Measurements from ENCODE around the gene NEURL4.
A peak's percentile ranks its signal among the peaks of the same experiment; 100 is the strongest.

NEURL4 gene

GRCh38 chr17:7356072-7356549 lies 27.0 kb upstream of the NEURL4 start:
- in situ Hi-C loops (cut with HindIII; ENCODE audit: low pct_ligation_motif_present, low sequenced_read_pairs): no loop called here
- H3K27ac ChIP-seq: no peak overlapping the region
- peak; percentile 38 for DNase-seq

GRCh38 chr17:7355573-7355972 lies 26.4 kb upstream of the NEURL4 start:
- no peaks in the 10 kb centered on the region for H3K36me3 ChIP-seq (replicated peaks)
- no peaks in the 10 kb centered on the region for H3K27me3 ChIP-seq (replicated peaks)
- H3K4me3 ChIP-seq (ENCODE audit: low read depth, low read length): no peak overlapping the region
- no peak overlapping the region for H3K27ac ChIP-seq
- TF ChIP-seq, protein P1, sequence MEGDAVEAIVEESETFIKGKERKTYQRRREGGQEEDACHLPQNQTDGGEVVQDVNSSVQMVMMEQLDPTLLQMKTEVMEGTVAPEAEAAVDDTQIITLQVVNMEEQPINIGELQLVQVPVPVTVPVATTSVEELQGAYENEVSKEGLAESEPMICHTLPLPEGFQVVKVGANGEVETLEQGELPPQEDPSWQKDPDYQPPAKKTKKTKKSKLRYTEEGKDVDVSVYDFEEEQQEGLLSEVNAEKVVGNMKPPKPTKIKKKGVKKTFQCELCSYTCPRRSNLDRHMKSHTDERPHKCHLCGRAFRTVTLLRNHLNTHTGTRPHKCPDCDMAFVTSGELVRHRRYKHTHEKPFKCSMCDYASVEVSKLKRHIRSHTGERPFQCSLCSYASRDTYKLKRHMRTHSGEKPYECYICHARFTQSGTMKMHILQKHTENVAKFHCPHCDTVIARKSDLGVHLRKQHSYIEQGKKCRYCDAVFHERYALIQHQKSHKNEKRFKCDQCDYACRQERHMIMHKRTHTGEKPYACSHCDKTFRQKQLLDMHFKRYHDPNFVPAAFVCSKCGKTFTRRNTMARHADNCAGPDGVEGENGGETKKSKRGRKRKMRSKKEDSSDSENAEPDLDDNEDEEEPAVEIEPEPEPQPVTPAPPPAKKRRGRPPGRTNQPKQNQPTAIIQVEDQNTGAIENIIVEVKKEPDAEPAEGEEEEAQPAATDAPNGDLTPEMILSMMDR (IDR thresholded peaks at IDR 0.05; ENCODE audit: low read depth, low read length, missing control alignments): no peak
- in situ Hi-C loops (cut with HindIII; ENCODE audit: low pct_ligation_motif_present, low sequenced_read_pairs): no loop called here
- DNase-seq: no peak

More at GRCh38 chr17:7356072-7356549, 27.0 kb upstream of the NEURL4 start:
- no peaks in the 10 kb centered on the region for H3K27me3 ChIP-seq (replicated peaks)
- H3K36me3 ChIP-seq (replicated peaks): no peaks in the 10 kb centered on the region
- TF ChIP-seq, protein P1 (IDR thresholded peaks at IDR 0.05; ENCODE audit: low read depth, low read length, missing control alignments): peak; percentile 96
- H3K4me3 ChIP-seq (ENCODE audit: low read depth, low read length): no peak overlapping the region

DNA sequence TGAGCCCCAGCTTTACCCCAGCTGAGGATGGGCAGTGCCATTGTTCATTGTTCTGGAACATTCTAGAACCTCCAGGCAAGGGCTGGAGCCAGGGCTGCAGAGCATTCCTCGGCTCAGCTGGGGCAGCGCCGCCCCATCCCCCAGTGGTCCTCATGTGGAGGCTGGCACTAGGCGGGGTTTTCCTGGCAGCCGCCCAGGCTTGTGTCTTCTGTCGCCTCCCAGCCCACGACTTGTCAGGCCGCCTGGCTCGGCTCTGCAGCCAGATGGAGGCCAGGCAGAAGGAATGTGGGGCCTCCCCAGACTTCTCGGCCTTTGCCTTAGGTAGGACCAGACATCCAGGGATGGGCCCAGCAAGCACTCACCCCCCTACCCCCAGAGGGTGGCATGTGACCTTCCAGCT lies 25.9 kb upstream of the NEURL4 start, which contains the start of gene TMEM95:
Gene TMEM95, plus strand, starts transcription at position 104 of the 400 bp plus-strand sequence. Its CDS starts 49 bp downstream, at position 153.
- in situ Hi-C loops (cut with HindIII; ENCODE audit: low pct_ligation_motif_present, low sequenced_read_pairs): no loop called here
- no peaks in the 10 kb centered on the region for H3K27me3 ChIP-seq (replicated peaks)
- no peak within 1 kb of the TSS for H3K4me3 ChIP-seq (ENCODE audit: low read depth, low read length)
- no peak within 1 kb of the TSS for H3K27ac ChIP-seq
- no peak for DNase-seq
- no peaks in the 10 kb centered on the region for H3K36me3 ChIP-seq (replicated peaks)
- TF ChIP-seq, protein P1 (IDR thresholded peaks at IDR 0.05; ENCODE audit: low read depth, low read length, missing control alignments): no peak

- DNase-seq: peak; percentile 55
- in situ Hi-C loops (cut with HindIII; ENCODE audit: low pct_ligation_motif_present, low sequenced_read_pairs): no loop called here
- H3K27ac ChIP-seq: no peak overlapping the region
- H3K36me3 ChIP-seq (replicated peaks): no peaks in the 10 kb centered on the region
- H3K27me3 ChIP-seq (replicated peaks): no peaks in the 10 kb centered on the region
- no peak overlapping the region for H3K4me3 ChIP-seq (ENCODE audit: low read depth, low read length)
- TF ChIP-seq, protein P1 (IDR thresholded peaks at IDR 0.05; ENCODE audit: low read depth, low read length, missing control alignments): no peak
These were observed 25.2 kb upstream of the NEURL4 start for GRCh38 chr17:7354262-7354843.

DNA sequence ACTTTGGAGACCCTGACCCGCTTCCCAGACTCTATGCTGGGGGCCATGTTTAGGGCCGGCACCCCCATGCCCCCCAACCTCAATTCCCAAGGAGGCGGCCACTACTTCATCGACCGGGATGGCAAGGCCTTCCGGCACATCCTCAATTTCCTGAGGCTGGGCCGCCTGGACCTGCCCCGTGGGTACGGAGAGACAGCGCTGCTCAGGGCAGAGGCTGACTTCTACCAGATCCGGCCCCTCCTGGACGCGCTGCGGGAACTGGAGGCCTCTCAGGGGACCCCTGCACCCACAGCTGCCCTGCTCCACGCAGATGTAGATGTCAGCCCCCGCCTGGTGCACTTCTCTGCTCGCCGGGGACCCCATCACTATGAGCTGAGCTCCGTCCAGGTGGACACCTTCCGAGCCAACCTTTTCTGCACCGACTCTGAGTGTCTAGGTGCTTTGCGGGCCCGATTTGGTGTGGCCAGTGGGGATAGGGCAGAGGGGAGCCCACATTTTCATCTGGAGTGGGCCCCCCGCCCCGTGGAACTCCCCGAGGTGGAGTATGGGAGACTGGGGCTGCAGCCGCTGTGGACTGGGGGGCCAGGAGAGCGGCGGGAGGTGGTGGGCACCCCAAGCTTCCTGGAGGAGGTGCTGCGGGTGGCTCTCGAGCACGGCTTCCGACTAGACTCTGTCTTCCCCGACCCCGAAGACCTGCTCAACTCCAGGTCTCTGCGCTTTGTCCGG lies 23.9 kb upstream of the NEURL4 start:
- DNase-seq: no peak
- Histone ChIP-seq H3K36me3 (replicated peaks) (no peaks in the 10 kb centered on the region), H3K27ac (no peak overlapping the region), H3K27me3 (replicated peaks) (no peaks in the 10 kb centered on the region), H3K4me3 (ENCODE audit: low read depth, low read length) (no peak overlapping the region)
- in situ Hi-C loops (cut with HindIII; ENCODE audit: low pct_ligation_motif_present, low sequenced_read_pairs): no loop called here
- TF ChIP-seq, protein P1 (IDR thresholded peaks at IDR 0.05; ENCODE audit: low read depth, low read length, missing control alignments): no peak
